GM19372 (cell line): ENCODE results near the gene BRF1.
A peak's percentile ranks its signal among the peaks of the same experiment; 100 is the strongest.
"Not testable (repeated sequence)": the region's sequence is repeated elsewhere in the genome, so short reads cannot be mapped to it uniquely, and the experiment has no call there.

Source experiments
- ATAC-seq: cut with Tn5 transposase; IDR thresholded peaks from one replicate; pipeline ENCODE4 v1.9.1; 2021; ENCODE audit warnings: mild to moderate bottlenecking, low read depth, moderate library complexity; ENCODE audit not compliant: unreplicated experiment

BRF1 gene

DNA sequence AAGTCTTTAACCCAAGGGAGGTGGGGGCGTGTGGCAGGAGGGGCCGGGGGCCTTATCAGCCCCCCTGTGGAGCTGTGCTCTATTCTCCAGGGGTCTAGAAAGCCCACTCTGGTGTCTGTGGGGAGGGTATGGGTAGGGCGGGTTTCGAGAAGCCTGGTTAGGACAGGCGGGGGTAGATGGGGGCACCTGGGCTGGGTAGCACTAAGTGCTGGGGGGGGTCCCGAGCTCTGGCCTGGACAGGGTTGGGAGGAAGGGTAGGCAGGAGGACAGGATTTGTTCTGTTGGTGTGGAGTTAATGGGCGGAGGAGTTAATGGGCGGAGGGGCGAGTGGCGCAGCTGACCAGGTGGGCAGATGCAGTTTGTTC lies 15.8 kb upstream of the BRF1 start:
- no peak for ATAC-seq

DNA sequence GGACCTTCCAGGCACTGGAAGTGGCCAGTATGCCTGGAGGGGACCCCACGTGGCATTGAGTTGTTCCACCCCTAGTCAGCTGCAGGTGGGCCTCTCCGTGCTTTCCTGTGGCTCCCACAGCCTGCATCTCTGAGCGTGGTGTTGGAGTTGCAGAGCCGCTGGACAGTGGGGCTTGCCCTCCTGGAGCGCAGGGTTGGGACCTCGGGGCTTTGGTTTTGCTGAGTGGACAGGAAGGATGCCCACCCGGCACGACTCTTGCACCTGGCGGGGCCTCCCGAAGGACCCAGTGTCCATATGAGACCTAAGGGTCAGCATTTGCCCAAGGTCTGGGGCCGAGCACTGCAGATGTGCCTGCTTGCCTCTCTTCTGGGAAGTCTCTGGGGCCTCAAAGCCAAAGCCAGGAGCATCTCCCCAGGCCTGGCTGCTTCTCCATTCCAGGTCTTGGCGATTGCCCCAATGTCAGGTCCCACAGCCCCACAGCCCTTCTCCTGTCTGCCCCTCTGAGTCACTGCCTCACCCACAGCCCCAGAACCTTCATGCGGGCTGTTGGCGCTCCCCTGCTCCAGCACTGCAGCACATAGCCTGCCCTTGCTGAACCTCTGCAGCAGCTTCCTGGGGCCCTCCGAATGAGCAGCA lies 15.3 kb upstream of the BRF1 start:
- ATAC-seq: no peak

DNA sequence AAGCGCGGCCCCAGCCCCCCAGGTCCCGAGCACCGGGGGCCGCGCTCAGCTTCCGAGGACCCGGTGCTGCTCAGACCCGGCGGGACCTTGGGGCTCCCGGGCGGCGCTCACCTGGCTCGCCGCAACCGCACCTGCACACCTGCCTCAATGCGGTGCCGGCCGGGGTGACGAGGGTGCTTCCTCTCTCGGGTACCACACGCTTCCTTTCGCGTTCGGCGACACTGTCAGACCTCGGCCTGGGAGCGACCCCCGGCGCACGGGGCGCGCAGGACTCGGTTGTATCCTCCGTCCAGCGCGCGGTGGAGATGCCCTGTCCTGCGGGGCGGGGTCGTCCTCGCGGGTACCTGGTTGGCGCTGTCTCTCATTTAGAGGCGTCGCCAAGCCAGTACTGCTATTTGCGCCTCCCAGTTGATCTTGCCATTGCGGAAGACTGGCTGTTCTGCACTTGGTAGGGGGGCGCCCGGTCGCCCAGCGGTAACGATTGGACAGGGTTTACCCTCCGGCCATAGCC lies 14.5 kb upstream of the BRF1 start:
- no peak for ATAC-seq

DNA sequence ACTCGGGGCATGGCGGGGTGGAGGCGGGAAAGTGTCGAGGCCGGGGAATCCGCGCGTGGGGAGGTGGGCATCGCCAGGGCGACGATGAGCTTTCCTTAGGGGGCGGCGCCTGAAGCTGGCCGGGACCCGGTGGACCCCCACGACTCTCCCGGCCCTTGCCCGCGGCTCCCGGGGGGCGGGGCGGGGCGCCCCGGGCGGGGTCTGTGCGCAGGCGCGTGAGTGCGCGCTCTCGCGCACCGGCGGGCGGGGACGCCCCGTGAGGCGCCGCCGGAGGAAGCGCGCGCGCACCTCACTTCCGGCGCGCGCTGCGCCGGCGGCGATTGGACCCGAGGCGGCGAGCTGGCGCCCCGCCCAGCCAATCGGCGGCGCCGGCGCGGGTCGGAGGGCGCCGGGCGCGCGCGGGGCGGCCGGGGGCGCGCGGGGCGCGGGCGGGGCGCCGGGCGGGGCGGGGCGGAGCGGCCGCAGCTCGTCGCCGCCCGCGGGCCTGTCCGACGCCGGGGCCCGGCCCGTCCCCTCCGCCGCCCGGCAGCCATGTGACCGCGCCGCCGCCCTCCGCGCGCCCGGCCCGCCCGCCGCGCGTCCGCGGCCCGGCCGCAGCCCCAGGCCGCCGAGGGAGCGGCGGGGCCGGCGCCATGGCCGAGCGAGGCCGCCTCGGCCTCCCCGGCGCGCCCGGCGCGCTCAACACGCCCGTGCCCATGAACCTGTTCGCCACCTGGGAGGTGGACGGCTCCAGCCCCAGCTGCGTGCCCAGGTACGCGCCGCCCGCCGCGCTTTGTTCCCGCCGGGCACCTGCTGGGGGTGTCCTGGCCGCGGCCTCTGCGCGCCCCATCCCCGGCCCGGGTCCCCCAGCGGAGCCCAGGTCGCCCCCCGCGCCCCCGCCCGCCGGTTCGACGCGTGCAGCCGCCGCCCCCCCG lies 13.7 kb upstream of the BRF1 start, which contains the start of gene PACS2:
Gene PACS2 (plus strand): TSS at position 462 of the 914 bp plus-strand sequence. CDS start 171 bp downstream, at position 633.
- ATAC-seq: peak; percentile 85

DNA sequence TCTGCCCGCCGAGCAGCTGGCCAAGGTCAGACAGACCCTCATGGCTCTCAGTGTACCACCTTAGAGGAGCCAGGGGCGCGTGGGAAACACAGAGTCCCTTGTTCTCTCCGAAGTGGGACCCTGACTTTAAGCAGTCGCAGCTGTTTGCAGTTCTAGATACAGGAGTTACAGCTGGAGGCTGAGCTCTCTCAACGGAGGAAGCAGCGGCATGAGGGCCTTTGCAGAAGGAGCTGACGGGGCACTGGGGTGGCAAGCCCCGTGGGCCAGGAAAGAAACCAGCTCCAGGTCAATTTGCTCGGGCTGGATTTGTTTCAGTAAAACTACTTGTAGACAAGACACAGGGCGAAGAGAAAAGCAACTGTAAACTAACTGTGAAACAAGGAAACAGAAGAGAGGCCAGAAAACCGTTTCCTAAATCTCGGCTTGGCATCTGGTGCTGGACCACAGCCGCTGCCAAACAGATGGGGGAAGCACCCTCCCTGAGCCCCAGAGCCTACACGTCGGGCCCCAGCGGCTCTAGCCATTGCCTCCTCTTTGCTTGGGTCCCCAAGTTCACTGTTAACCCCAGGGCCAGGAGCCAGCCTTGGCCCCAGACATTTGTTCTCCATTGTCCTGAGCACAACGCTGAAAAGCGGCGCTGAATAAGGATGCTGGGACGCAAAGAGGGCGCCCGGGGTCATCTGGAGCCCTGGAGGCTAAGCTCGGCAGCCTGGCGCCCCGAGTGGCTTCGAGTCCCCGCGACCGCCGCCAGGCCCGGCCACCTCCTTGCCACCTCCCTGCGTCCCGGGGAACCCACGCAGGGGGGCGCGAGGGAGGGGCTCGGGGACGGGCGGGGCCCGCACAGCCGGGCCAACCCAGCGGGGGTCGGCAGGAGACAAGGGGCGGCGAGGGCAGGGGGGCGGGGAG lies 12.8 kb upstream of the BRF1 start:
- ATAC-seq: peak; percentile 28

DNA sequence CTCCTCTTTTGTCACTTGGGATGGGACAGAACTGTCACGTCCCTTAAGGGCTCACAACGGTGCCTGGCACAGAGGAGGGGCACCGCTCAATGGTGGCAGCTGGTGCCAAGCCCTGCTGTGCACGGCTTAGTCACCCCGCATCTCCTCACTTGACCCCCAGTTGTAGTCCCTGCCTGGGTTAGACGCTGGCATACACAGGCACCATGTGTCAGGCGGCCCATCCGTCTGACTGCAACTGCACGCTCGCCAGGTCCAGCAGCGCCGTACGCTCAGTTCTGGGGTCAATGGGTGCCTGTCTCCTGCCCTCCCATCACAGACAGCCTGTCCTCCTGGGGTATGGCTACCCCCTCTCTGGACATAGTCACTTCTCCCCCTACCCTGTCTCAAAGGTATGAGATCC lies 12.2 kb upstream of the BRF1 start:
- no peak for ATAC-seq

DNA sequence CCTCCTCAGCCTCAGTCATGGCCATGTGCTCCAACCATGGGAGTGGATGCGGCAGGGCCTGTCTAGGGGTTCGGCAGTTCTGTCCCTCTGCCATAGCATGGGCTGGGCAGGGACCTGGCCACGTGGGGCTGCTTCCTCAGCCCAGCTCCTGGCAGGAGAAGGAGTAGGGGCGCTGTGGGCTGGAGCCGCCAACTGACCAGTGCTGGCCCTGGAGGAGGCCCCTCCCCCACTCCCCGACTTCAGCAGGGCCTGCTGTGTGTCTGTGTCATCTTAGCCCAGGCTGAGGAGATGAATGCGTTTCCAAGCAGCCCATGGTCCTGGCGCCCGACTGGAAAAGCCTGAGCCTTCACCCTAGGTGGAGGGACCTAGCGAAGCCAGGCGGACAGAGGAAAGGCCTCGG lies 11.0 kb upstream of the BRF1 start:
- no peak for ATAC-seq

DNA sequence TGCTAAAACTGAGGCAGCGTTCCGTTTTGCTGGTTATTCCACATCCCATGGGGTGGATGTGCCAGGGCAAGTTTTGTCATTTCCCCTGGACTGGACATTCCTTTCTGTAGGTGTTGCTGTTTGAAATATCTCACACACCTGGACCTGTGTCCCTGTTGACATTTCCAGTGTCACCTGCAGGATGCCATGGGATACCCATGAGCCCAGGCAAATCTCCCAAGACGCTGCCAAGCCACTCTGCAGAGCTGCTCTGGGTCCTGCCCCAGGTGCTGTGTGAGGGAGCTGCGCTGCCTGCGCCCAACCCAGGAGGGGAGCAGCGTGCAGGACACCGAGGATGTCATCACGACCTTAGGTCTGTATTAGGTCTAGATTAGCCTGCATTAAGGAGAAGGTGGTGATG lies 8.6 kb upstream of the BRF1 start:
- no peak for ATAC-seq

DNA sequence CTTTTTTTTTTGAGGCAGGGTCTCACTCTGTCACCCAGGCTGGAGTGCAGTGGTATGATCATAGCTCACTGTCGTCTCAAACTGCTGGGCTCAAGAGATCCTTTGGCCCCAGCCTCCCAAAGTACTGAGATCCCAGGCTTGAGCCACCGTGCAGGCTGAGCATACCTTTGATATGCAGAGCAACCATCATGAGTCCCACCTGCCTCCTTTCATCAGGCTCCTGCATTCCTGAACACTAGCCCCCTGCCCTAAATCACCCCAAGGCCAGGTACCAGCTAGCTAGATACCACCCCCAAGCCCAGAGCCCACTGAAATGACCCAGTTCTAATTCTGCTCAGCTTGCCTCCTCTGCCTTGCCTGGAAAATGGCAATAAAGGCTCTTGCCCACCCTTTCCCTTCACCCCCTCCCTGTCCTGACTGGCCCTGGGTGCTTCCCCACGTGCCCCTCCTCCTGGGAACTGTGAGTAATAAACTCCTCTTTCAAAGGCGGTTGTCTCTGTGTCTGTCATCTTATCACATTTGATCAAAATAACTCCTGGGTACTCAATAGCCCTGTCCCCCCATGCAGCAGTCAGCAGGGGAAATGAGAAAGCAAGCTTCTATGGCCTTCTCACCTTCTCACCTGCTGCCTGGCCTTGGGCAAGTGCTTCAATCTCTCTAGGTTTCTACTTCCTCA lies 6.4 kb upstream of the BRF1 start:
- ATAC-seq: no peak

DNA sequence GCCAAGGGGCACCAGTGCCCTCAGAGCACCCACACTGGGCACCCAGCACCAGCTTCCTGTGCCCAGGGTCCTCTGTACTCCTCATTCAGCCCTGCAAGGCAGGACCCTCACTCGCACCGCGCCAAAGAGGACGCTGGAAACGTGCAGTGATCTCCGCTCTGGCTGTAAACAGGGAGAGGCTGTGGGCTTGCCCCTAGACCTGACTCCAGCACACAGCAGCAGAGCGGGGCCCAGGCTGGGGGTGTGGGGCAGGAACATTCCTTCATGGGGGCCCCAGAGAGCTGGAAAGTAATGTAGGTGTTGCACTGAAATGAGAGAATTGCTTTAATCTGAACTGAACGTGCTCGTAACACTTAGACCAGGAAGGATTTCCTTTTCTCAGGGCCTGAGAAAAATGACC lies 5.0 kb upstream of the BRF1 start:
- no peak for ATAC-seq

DNA sequence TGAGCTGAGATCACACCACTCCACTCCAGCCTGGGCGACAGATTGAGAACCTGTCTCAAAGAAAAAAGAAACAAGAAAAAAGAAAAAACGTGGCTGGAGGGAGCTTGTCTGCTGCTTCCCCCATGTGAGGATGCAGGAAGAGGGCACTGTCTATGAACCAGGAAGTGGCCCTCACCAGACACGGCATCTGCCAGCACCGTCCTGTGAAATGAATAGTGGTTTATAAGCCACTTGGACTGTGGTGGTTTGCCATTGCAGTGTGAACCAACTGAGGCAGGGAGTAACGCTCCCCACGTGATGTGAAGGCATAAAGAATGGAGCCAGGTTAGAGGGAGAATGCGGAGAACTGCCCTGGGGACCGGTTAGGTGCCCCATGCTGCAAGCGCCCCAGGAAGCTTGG lies 4.5 kb upstream of the BRF1 start:
- ATAC-seq: no peak

DNA sequence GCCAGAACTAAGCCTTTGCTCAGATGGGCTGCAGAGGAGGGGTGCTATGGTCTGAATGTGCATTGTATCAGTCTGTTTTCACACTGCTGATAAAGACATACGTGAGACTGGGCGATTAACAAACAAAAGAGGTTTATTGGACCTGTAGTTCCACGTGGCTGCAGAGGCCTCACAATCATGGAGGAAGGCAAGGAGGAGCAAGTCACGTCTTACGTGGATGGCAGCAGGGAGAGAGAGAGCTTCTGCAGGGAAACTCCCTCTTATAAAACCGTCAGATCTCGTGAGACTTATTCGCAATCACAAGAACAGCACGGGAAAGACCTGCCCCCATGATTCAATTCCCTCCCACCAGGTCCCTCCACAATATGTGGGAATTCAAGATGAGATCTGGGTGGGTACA lies 3.8 kb upstream of the BRF1 start:
- ATAC-seq: no peak

DNA sequence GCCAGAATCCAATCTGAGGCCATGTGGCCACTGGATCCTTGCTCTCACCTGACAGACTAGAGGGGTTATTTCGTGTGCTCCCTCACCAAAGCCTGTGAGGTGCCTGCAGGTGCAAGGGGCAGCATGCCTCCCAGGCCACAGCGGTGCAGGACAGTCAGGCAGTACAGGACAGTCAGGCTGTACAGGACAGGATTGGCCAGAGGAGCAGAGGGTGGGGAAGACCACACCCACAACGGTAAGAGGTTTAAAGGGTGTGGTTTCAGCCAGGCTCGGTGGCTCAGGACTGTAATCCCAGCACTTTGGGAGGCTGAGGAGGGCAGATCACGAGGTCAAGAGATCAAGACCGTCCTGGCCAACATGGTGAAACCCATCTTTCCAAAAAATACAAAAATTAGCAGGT lies 3.1 kb upstream of the BRF1 start:
- no peak for ATAC-seq

DNA sequence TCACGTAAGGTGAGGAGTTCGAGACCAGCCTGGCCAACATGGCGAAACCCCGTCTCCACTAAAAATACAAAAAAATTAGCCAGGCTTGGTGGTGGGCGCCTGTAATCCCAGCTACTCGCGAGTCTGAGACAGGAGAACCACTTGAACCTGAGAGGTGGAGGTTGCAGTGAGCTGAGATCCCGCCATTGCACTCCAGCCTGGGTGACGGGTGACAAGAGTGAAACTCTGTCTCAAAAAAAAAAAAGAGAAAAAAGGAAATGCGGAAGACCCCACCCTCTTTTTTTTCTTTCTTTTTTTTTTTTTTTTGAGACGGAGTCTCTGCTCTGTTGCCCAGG lies 1.1 kb upstream of the BRF1 start:
- ATAC-seq: not testable (repeated sequence)

DNA sequence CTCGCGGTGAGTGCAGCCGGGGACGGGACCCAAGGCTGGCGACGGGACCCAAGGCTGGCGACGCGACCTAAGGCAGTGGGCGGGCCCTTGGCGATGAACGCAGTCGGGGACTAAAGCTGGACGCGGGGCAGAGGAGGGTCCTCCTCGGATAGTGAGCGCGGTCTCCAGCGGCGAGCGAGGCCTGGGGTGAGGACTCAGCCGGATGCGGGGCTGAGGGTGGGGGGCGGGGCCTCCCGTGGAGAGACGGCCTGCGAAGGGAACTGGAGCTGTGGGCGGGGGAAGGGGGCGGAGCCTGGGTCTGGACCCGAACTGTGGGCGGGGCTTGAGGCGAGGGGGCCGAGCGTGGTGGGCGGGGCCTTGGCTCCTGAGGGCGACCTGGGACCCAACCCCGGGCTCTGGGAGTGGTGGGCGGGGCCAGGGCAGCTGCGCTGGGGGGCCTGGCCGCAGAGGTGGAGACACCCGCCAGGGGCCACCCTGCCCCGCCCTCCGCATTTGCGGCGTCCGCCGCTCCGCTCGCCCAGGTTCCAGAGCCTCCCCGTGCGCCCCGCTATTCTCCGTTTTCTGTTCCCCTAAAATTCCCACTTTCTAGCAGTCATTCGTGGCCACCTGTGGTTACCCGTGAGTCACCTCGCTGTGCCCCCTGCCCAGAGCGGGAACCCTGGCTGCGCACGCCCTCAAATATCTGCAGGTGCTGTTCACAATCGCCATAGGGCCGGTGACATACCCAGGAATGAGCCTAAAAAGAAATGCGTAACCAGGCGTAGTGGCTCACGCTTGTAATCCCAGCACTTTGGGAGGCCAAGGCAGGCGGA lies 508 bp upstream of the BRF1 start:
- peak; percentile 60 for ATAC-seq

DNA sequence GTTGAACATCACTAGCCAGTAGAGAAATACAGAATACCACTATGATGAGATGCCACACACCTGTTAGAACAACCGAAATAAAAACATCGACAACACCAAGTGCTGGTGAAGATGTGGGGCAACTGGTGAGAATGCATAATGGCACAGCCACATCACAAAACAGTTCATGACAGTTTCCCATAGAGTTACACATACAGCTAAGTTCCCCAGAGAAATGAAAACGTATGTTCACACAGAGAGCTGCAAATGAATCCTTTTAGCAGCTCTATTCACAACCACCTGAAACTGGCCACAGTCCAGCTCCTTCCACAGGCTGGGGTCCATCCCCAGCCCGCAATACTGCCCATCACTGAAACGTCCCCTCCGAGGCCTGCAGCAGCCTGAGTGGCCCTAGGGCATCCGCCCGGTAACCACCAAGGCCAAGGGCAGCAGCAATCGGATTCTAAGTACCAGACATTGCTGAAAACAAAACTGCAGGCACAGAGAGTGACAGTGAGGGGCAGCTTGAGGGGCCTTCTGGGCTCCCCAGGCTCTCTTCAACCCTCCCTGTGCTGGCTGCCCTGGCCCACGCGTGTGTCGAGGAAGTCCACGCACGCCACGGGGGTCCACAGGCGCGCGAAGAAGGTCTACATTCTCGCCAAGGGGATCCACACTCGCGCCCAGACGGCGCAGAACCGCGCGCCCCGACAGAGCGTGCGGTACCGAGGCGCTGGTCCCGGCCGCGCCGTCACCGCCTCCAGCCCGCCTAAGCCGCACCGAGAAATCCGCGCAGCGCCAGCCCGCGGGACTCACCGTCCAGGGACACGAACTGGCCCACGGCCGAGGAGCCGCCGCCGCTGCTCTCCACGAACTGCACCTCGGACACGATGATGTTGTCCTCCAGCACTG lies 903 bp downstream of the BRF1 start:
- ATAC-seq: peak; percentile 4

DNA sequence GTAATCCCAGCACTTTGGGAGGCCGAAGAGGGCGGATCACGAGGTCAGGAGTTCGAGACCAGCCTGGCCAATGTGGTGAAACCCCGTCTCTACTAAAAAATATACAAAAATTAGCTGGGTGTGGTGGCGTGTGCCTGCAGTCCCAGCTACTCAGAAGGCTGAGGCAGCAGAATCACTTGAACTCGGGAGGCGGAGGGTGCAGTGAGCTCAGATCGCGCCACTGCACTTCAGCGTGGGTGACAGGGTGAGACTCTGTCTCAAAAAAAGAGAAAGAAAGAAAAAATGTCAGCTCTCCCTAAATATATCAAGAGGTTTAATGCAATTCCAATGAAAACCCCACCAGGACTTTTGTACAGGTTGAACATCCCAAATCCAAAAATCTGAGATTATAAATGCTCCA lies 3.5 kb downstream of the BRF1 start:
- not testable (repeated sequence) for ATAC-seq

DNA sequence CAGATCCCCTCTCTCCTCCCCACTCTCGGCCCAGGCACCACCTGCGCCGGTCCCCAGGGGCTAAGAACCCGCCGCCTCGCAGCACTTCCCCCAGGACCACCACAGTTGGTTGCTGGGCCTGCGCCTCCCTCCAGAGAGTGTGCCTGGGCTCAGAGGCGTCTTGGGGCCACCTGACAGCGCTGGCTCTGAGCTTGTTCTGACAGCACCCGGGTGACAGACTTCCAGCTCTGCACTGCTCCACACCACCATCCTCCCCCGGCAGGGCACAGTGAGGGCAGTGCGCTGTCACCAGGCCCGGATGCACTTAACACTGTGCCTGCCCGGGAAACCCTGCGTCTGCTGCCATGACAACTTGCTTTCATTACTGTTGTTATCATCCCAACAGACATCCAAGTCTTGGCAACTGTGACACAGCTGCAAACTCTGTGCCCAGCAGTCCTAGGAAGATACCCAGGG lies 6.6 kb downstream of the BRF1 start:
- ATAC-seq: no peak
